DND-41 (cell line): ENCODE measurements around the gene DCTPP1.

Source experiments
- EZH2 ChIP-seq: IDR thresholded peaks from 3 replicates; pipeline ENCODE4 v1.6.1; 2012; ENCODE audit warnings: borderline replicate concordance, low read depth, mild to moderate bottlenecking, moderate library complexity, low read length, inconsistent platforms; ENCODE audit not compliant: severe bottlenecking
- TF ChIP-seq, protein P1 (sequence below): IDR thresholded peaks from 2 replicates; pipeline ENCODE4 v1.5.1; 2012; ENCODE audit warnings: borderline replicate concordance, low read length, moderate library complexity, mild to moderate bottlenecking; ENCODE audit not compliant: poor library complexity, severe bottlenecking; ENCODE audit errors: extremely low read depth

DNA sequence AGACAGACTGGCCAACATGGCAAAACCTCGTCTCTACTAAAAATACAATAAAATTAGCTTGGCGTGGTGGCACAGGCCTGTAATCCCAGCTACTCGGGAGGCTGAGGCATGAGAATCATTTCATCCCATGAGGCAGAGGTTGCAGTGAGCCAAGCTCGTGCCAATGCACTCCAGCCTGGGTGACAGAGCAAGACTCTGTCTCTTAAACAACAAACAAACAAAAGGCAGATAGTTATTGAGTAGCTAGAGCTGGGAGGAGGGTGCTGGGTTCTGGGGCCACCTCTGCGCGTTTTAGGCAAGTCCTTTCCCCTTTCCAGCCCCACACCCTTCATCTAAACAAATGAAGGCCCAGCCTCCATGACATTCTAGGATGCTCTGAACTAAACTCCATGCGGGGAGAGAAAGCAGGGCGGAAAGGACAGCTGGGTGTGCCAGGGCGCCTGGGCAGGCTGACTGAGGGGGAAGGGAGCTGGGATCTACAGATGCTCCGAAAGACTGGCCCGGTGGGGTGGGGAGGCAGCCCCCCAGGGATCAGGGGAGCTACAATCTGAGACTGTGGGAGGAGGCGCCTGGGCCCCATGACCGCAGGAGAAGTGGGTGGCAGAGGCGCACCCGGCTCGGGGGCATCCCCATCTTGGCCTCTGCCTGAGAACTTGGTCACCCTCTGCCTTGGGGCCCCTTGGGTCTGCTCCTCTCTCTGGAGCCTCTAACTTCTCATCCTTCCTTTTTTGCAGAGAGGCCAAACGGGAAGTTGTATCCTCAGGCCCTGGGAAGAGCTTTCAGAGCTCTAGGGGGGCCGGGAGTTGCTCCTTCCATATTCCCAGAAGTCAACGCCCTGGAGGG, 43.6 kb upstream of the DCTPP1 start:
- TF ChIP-seq EZH2 = no peak
- TF ChIP-seq, protein P1, sequence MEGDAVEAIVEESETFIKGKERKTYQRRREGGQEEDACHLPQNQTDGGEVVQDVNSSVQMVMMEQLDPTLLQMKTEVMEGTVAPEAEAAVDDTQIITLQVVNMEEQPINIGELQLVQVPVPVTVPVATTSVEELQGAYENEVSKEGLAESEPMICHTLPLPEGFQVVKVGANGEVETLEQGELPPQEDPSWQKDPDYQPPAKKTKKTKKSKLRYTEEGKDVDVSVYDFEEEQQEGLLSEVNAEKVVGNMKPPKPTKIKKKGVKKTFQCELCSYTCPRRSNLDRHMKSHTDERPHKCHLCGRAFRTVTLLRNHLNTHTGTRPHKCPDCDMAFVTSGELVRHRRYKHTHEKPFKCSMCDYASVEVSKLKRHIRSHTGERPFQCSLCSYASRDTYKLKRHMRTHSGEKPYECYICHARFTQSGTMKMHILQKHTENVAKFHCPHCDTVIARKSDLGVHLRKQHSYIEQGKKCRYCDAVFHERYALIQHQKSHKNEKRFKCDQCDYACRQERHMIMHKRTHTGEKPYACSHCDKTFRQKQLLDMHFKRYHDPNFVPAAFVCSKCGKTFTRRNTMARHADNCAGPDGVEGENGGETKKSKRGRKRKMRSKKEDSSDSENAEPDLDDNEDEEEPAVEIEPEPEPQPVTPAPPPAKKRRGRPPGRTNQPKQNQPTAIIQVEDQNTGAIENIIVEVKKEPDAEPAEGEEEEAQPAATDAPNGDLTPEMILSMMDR = no peak
